Mesendoderm (in vitro differentiated cells): ENCODE data around the gene MYO10.
"Not testable (repeated sequence)": the region's sequence is repeated elsewhere in the genome, so short reads cannot be mapped to it uniquely, and the experiment has no call there.

Experiments used
- DNase-seq: peaks from one replicate; pipeline ENCODE4 v3.0.0; 2013
- H2AK5ac ChIP-seq: 2 replicates; pipeline ENCODE4 v1.6.1; 2013; ENCODE audit warnings: low read length, inconsistent platforms
- H2BK120ac ChIP-seq: 2 replicates; pipeline ENCODE4 v1.6.1; 2013; ENCODE audit warnings: low read depth, mild to moderate bottlenecking, low read length, moderate library complexity, mixed read lengths
- H2BK15ac ChIP-seq: replicated peaks from 2 replicates; pipeline ENCODE4 v1.6.1; 2013; ENCODE audit warnings: low read depth, mild to moderate bottlenecking, moderate library complexity
- H2BK5ac ChIP-seq: 2 replicates; pipeline ENCODE4 v1.6.1; 2013; ENCODE audit warnings: low read length, inconsistent platforms
- H3K18ac ChIP-seq: 2 replicates; pipeline ENCODE4 v1.6.1; 2013; ENCODE audit warnings: mild to moderate bottlenecking, low read length, mixed read lengths
- H3K23ac ChIP-seq: one replicate; pipeline ENCODE4 v1.6.1; 2013; ENCODE audit warnings: low read length
- H3K27ac ChIP-seq: 2 replicates; pipeline ENCODE4 v1.5.1; 2013; ENCODE audit warnings: low read depth, mild to moderate bottlenecking, inconsistent platforms, low read length, moderate library complexity
- H3K27me3 ChIP-seq: 2 replicates; pipeline ENCODE4 v1.6.1; 2013; ENCODE audit warnings: low read length, control low read depth, mild to moderate bottlenecking, inconsistent platforms; ENCODE audit not compliant: insufficient read depth, poor library complexity
- H3K36me3 ChIP-seq: 2 replicates; pipeline ENCODE4 v1.6.1; 2013; ENCODE audit warnings: low read length, inconsistent platforms; ENCODE audit not compliant: control insufficient read depth, insufficient read depth
- H3K4ac ChIP-seq: one replicate; pipeline ENCODE4 v1.6.1; 2013; ENCODE audit warnings: low read depth, mild to moderate bottlenecking, low read length, moderate library complexity
- H3K4me1 ChIP-seq: 2 replicates; pipeline ENCODE4 v1.6.1; 2013; ENCODE audit warnings: low read depth, low read length, inconsistent platforms; ENCODE audit not compliant: control insufficient read depth
- H3K4me2 ChIP-seq: 2 replicates; pipeline ENCODE4 v1.6.1; 2013; ENCODE audit warnings: low read length
- H3K4me3 ChIP-seq: 2 replicates; pipeline ENCODE4 v1.5.1; 2013; ENCODE audit warnings: mild to moderate bottlenecking, low read length
- H3K56ac ChIP-seq: one replicate; pipeline ENCODE4 v1.6.1; 2013; ENCODE audit warnings: low read length
- H3K79me1 ChIP-seq: 2 replicates; pipeline ENCODE4 v1.6.1; 2013; ENCODE audit warnings: low read length, inconsistent platforms
- H3K79me2 ChIP-seq: 2 replicates; pipeline ENCODE4 v1.6.1; 2013; ENCODE audit warnings: mild to moderate bottlenecking, low read length; ENCODE audit not compliant: control insufficient read depth, insufficient read depth
- H3K9ac ChIP-seq: 2 replicates; pipeline ENCODE4 v1.6.1; 2013; ENCODE audit warnings: low read length, inconsistent platforms
- H4K5ac ChIP-seq: one replicate; pipeline ENCODE4 v1.6.1; 2013; ENCODE audit warnings: low read length
- H4K8ac ChIP-seq: one replicate; pipeline ENCODE4 v1.6.1; 2013; ENCODE audit warnings: low read depth, mild to moderate bottlenecking, control low read depth, low read length, moderate library complexity
- WGBS: extraction: QIAGEN DNeasy Blood & Tissue Kit; methylation state at CpG from one replicate; pipeline ENCODE4 v1.1.7; 2013; ENCODE audit warnings: low lambda C conversion rate, missing lambda C conversion rate; ENCODE audit not compliant: insufficient coverage; ENCODE audit errors: extremely low coverage; 5-methylcytosine and 5-hydroxymethylcytosine counted together

Gene MYO10

DNA sequence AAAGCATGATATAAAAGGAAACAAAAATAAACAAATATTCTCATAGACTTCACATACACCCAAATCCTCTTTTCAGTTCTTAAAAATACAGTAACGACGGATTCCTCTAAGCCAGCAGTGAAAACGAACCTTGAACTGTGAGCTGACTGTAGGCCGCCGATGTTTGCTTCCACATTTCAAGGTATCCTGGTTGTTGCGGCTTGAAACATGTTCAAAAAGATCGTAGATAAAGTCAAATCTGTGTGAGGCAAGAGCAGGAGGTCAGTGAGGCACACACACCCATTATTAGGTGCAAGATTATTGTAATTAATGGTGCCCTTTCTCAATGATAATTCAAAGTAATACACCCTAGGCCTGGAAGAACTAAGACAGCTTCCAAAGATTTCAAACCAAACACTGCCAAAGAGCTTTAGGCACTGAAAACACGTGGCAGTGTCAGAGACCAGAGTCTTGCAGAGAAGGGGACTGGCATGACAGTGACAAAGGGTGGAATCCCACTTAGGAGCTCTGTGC is 178.0 kb downstream of the MYO10 start:
- Histone ChIP-seq H3K23ac (no peak overlapping the region), H3K79me1 (no peaks in the 10 kb centered on the region), H4K5ac (no peak overlapping the region), H3K4me2 (no peak overlapping the region), H3K4me1 (no peaks in the 10 kb centered on the region), H3K9ac (no peak overlapping the region), H3K56ac (no peak overlapping the region), H3K36me3 (no peaks in the 10 kb centered on the region), H2BK5ac (no peak overlapping the region), H2BK15ac (no peak overlapping the region), H3K27ac (no peak overlapping the region), H4K8ac (no peak overlapping the region), H3K27me3 (no peaks in the 10 kb centered on the region), H2BK120ac (no peak overlapping the region), H2AK5ac (no peak overlapping the region), H3K18ac (no peak overlapping the region), H3K4me3 (no peak overlapping the region), H3K79me2 (no peaks in the 10 kb centered on the region), H3K4ac (no peak overlapping the region)
- no peak for DNase-seq
- whole genome bisulfite sequencing = no CpG with 5 or more reads among the region's 8 CpGs

DNA sequence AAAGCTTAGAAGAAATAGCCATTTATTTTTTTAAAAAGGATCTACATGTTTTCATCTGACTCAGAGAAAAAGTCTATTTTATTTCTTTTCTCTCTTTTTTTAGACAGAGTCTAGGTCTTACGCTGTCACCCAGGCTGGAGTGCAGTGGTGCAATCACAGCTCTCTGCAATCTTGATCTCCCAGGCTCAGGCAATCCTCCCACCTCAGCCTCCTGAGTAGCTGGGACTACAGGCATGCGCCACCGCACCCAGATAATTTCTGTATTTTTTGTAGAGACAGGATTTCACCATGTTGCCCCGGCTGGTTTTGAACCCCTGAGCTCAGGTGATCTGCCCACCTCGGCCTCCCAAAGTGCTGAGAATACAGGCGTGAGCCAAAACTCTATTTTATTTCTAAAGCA is 178.5 kb downstream of the MYO10 start:
- not testable (repeated sequence) for DNase-seq, H3K79me1 ChIP-seq, H3K4ac ChIP-seq, H2BK120ac ChIP-seq, H3K9ac ChIP-seq, H3K23ac ChIP-seq, H3K4me2 ChIP-seq, H3K56ac ChIP-seq, H3K4me3 ChIP-seq, H3K27ac ChIP-seq, H2BK15ac ChIP-seq, H3K36me3 ChIP-seq, H4K5ac ChIP-seq, H3K18ac ChIP-seq, H3K79me2 ChIP-seq, H3K27me3 ChIP-seq, H2BK5ac ChIP-seq, H4K8ac ChIP-seq, H2AK5ac ChIP-seq, H3K4me1 ChIP-seq
- WGBS = no CpG with 5 or more reads among the region's 6 CpGs

DNA sequence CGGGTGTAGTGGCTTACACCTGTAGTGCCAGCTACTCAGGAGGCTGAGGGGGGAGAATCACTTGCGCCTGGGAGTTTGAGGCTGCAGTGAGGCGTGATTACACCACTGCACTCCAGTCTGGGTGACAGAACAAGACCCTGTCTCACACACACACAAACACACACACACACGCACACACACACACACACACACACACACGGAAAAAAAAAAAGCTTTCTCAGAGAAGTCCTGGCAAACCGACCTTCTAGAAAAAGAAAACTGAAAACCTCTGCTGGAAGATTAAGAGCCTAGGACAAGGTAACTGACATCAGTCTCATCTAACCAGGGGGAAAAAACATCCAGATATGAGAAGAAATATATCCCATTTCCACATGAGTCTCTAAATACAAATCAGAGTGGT is 178.9 kb downstream of the MYO10 start:
- H3K36me3 ChIP-seq = no peaks in the 10 kb centered on the region
- H3K27ac ChIP-seq = no peak overlapping the region

DNA sequence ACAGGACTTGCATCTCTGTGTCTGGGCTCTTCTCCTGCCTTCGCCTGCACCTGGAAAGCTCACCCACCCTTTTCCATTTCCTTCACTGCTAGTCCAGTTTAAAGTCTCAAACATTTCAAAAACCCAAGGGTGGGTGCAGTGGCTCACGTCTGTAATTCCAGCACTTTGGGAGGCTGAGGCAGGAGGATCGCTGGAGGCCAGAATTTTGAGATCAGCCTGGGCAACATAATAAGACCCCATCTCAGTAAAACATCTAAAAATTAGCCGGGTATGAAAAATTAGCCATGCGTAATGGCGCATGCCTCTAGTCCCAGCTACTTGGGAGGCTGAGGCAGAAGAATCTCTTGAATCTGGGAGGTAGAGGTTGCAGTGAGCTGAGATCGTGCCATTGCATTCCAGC is 179.4 kb downstream of the MYO10 start:
- Histone ChIP-seq H3K36me3 (no peaks in the 10 kb centered on the region), H2AK5ac (no peak overlapping the region), H4K8ac (no peak overlapping the region), H3K4me1 (no peaks in the 10 kb centered on the region), H3K4ac (no peak overlapping the region), H3K27me3 (no peaks in the 10 kb centered on the region), H2BK5ac (no peak overlapping the region), H4K5ac (no peak overlapping the region), H3K4me3 (no peak overlapping the region), H3K23ac (no peak overlapping the region), H3K56ac (no peak overlapping the region), H2BK15ac (no peak overlapping the region), H3K79me2 (no peaks in the 10 kb centered on the region), H3K79me1 (no peaks in the 10 kb centered on the region), H3K9ac (no peak overlapping the region), H3K4me2 (no peak overlapping the region), H2BK120ac (no peak overlapping the region), H3K18ac (no peak overlapping the region), H3K27ac (no peak overlapping the region)
- no CpG with 5 or more reads among the region's 7 CpGs for WGBS
- no peak for DNase-seq

More for the DNA sequence above, 178.9 kb downstream of the MYO10 start:
- Histone ChIP-seq H4K8ac (no peak overlapping the region), H3K4ac (no peak overlapping the region), H3K4me1 (no peaks in the 10 kb centered on the region), H4K5ac (no peak overlapping the region), H2BK5ac (no peak overlapping the region), H2BK120ac (no peak overlapping the region), H3K27me3 (no peaks in the 10 kb centered on the region), H3K18ac (no peak overlapping the region), H2BK15ac (no peak overlapping the region), H3K4me3 (no peak overlapping the region), H3K79me1 (no peaks in the 10 kb centered on the region), H3K23ac (no peak overlapping the region), H3K4me2 (no peak overlapping the region), H3K79me2 (no peaks in the 10 kb centered on the region), H3K9ac (no peak overlapping the region), H2AK5ac (no peak overlapping the region), H3K56ac (no peak overlapping the region)
- no peak for DNase-seq
- WGBS = no CpG with 5 or more reads among the region's 6 CpGs

DNA sequence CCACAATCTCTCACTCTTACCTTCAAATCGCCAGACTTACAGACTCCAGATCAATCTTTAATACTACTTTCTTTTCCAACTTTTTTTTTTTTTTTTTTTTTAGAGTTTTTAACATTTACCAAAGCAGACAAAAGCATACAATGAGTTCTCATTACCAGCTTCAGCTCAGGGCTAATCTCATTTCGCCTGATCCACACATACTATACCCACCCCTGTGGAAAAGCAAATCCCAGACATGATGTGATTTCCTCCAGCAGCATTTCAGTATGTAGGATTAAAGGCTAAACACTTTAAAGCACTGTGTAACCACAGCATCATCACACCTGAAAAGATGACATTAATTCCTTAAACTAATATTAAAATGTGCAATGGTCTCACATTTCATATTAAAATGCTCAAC is 180.4 kb downstream of the MYO10 start:
- Histone ChIP-seq H3K27ac (no peak overlapping the region), H3K56ac (no peak overlapping the region), H3K4me1 (no peaks in the 10 kb centered on the region), H3K79me2 (no peaks in the 10 kb centered on the region), H2BK5ac (no peak overlapping the region), H2BK15ac (no peak overlapping the region), H2BK120ac (no peak overlapping the region), H2AK5ac (no peak overlapping the region), H3K23ac (no peak overlapping the region), H3K4me2 (no peak overlapping the region), H4K5ac (no peak overlapping the region), H3K36me3 (no peaks in the 10 kb centered on the region), H3K27me3 (no peaks in the 10 kb centered on the region), H3K4ac (no peak overlapping the region), H3K18ac (no peak overlapping the region), H4K8ac (no peak overlapping the region), H3K79me1 (no peaks in the 10 kb centered on the region), H3K9ac (no peak overlapping the region), H3K4me3 (no peak overlapping the region)
- DNase-seq = no peak
- no CpG with 5 or more reads among the region's 2 CpGs for WGBS

DNA sequence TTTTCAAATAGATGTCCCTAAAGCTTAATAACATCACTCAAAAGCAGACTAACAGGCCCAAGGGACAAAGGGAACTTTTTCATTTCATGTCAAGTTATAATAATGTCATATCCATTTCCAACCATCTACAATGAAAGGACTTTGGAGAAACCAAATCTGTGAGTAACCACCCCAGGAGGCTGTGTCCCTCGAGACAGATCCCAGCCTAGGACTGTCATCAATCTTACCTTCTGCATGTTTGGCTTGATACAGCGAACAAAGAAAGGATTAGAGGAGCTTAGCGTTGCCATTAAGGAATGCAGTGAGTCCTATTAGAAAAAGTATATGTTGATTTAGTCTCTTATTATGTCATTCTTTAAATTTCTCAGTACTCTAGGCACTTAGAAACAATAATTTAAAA is 181.5 kb downstream of the MYO10 start:
- no peaks in the 10 kb centered on the region for H3K79me1 ChIP-seq
- DNase-seq = peak; percentile 64
- no peak overlapping the region for H2BK5ac ChIP-seq
- no peak overlapping the region for H3K27ac ChIP-seq
- no peaks in the 10 kb centered on the region for H3K27me3 ChIP-seq
- H4K8ac ChIP-seq = no peak overlapping the region
- H3K4me1 ChIP-seq = no peaks in the 10 kb centered on the region
- no peak overlapping the region for H4K5ac ChIP-seq
- no peak overlapping the region for H3K56ac ChIP-seq
- no peak overlapping the region for H3K18ac ChIP-seq
- no peak overlapping the region for H2BK15ac ChIP-seq
- H3K9ac ChIP-seq = no peak overlapping the region
- no peak overlapping the region for H3K4me2 ChIP-seq
- H2BK120ac ChIP-seq = no peak overlapping the region
- H3K4me3 ChIP-seq = no peak overlapping the region
- no peaks in the 10 kb centered on the region for H3K79me2 ChIP-seq
- no peak overlapping the region for H3K23ac ChIP-seq
- no peaks in the 10 kb centered on the region for H3K36me3 ChIP-seq
- H2AK5ac ChIP-seq = no peak overlapping the region
- H3K4ac ChIP-seq = no peak overlapping the region
- WGBS = no CpG with 5 or more reads among the region's 3 CpGs
